Activated CD4-positive, alpha-beta memory T cell treated with anti-CD3 and anti-CD28 coated beads for 36 hours (primary cell): ENCODE results near the gene ZGPAT. TPM values are rescaled to one million over a fixed set of nuclear protein-coding genes. Genes with fewer than 3 reads are reported as not detected.
A peak's percentile ranks its signal among the peaks of the same experiment; 100 is the strongest.

ENCODE experiments used
- CTCF ChIA-PET: fragments of 350-600 bp; sonication (Branson Sonifier 250); formaldehyde crosslinking; loops from one replicate; lab custom pipeline; 2021; ENCODE audit warnings: antibody characterized with exemption, inconsistent platforms; lab: Charles Lee
- POLR2A ChIA-PET: fragments of 350-600 bp; sonication (Branson Sonifier 250); formaldehyde crosslinking; loops from one replicate; lab custom pipeline; 2021; ENCODE audit warnings: antibody characterized with exemption; lab: Charles Lee
- DNase-seq: peaks from one replicate; pipeline ENCODE4 v3.0.0-alpha.2; 2020
- H3K27ac Mint-ChIP-seq: one replicate; pipeline ENCODE4 v1.8.0; 2021; ENCODE audit warnings: mixed read lengths
- H3K27me3 Mint-ChIP-seq: one replicate; pipeline ENCODE4 v1.8.0; 2021; ENCODE audit warnings: mixed read lengths
- H3K36me3 Mint-ChIP-seq: one replicate; pipeline ENCODE4 v1.8.0; 2021; ENCODE audit warnings: mixed read lengths
- H3K4me1 Mint-ChIP-seq: one replicate; pipeline ENCODE4 v1.8.0; 2021; ENCODE audit warnings: low read depth, mixed read lengths
- H3K4me3 Mint-ChIP-seq: one replicate; pipeline ENCODE4 v1.8.0; 2021; ENCODE audit warnings: mild to moderate bottlenecking, mixed read lengths
- H3K9me3 Mint-ChIP-seq: one replicate; pipeline ENCODE4 v1.8.0; 2021; ENCODE audit warnings: mixed read lengths
- intact Hi-C: fragments of 100-400 bp; cut with micrococcal nuclease; formaldehyde crosslinking; loops from one replicate; pipeline ENCODE4 v1.15.1; 2023
- total RNA-seq, 2 experiments: library from RNA; stranded (reverse); gene quantifications; one replicate each; pipeline ENCODE4 v1.2.3, GENCODE V29; 2021

The ZGPAT gene
- total RNA-seq, 2 experiments from 2014 or later, result 28.7 to 29.9 TPM

- peaks cover 23% of the 10 kb centered on the region for H3K4me1 Mint-ChIP-seq
- no peaks in the 10 kb centered on the region for H3K9me3 Mint-ChIP-seq
- DNase-seq, result no peak
- no peaks in the 10 kb centered on the region for H3K36me3 Mint-ChIP-seq
- no peaks in the 10 kb centered on the region for H3K27me3 Mint-ChIP-seq
- intact Hi-C loops, result no loop called here
- CTCF ChIA-PET, result no interaction called here
- H3K4me3 Mint-ChIP-seq, result no peak overlapping the region
- H3K27ac Mint-ChIP-seq, result no peak overlapping the region
- POLR2A ChIA-PET, result no interaction called here
These were observed 46.2 kb downstream of the ZGPAT start for GRCh38 chr20:63754008-63754407.

- ChIA-PET POLR2A (no interaction called here), CTCF (no interaction called here)
- no peak overlapping the region for H3K27ac Mint-ChIP-seq
- intact Hi-C loops, result no loop called here
- H3K9me3 Mint-ChIP-seq, result no peaks in the 10 kb centered on the region
- H3K27me3 Mint-ChIP-seq, result no peaks in the 10 kb centered on the region
- no peak overlapping the region for H3K4me3 Mint-ChIP-seq
- peaks cover 14% of the 10 kb centered on the region for H3K4me1 Mint-ChIP-seq
- no peak for DNase-seq
- no peaks in the 10 kb centered on the region for H3K36me3 Mint-ChIP-seq
These were observed 48.3 kb downstream of the ZGPAT start for GRCh38 chr20:63755933-63756647.

- ChIA-PET CTCF (no interaction called here), POLR2A (no interaction called here)
- Mint-ChIP-seq H3K4me3 (no peak overlapping the region), H3K4me1 (peaks cover 10% of the 10 kb centered on the region), H3K9me3 (no peaks in the 10 kb centered on the region), H3K27ac (no peak overlapping the region), H3K27me3 (no peaks in the 10 kb centered on the region), H3K36me3 (no peaks in the 10 kb centered on the region)
- peak; percentile 53 for DNase-seq
- intact Hi-C loops, result no loop called here
These were observed 48.8 kb downstream of the ZGPAT start for GRCh38 chr20:63756648-63756991.

GRCh38 chr20:63758152-63758551, 50.3 kb downstream of the ZGPAT start:
- Mint-ChIP-seq H3K36me3 (no peaks in the 10 kb centered on the region), H3K4me1 (peaks cover 8% of the 10 kb centered on the region), H3K27ac (no peak overlapping the region), H3K4me3 (no peak overlapping the region), H3K9me3 (no peaks in the 10 kb centered on the region), H3K27me3 (no peaks in the 10 kb centered on the region)
- DNase-seq, result no peak
- CTCF ChIA-PET, result no interaction called here
- POLR2A ChIA-PET, result no interaction called here
- intact Hi-C loops, result no loop called here

GRCh38 chr20:63759377-63759901, 51.6 kb downstream of the ZGPAT start:
- H3K27me3 Mint-ChIP-seq, result no peaks in the 10 kb centered on the region
- H3K36me3 Mint-ChIP-seq, result no peaks in the 10 kb centered on the region
- DNase-seq, result no peak
- CTCF ChIA-PET, result interaction anchor here (0.9 to 1.3 kb wide), 2 partner anchors 27 to 222 kb away, joined by 3 to 9 read pairs; partner anchors contain the start of gene PTK6
- H3K27ac Mint-ChIP-seq, result no peak overlapping the region
- H3K4me3 Mint-ChIP-seq, result no peak overlapping the region
- intact Hi-C loops, result no loop called here
- peaks cover 8% of the 10 kb centered on the region for H3K4me1 Mint-ChIP-seq
- H3K9me3 Mint-ChIP-seq, result no peaks in the 10 kb centered on the region
- POLR2A ChIA-PET, result no interaction called here

GRCh38 chr20:63765082-63765873, 57.4 kb downstream of the ZGPAT start:
- DNase-seq, result no peak
- H3K36me3 Mint-ChIP-seq, result no peaks in the 10 kb centered on the region
- H3K4me1 Mint-ChIP-seq, result no peaks in the 10 kb centered on the region
- ChIA-PET CTCF (interaction anchor here (1.7 kb wide), 1 partner anchor 21 kb away, joined by 5 read pairs; no protein-coding TSS in a partner anchor), POLR2A (no interaction called here)
- intact Hi-C loops, result no loop called here
- no peak overlapping the region for H3K27ac Mint-ChIP-seq
- H3K9me3 Mint-ChIP-seq, result no peaks in the 10 kb centered on the region
- H3K27me3 Mint-ChIP-seq, result no peaks in the 10 kb centered on the region
- H3K4me3 Mint-ChIP-seq, result no peak overlapping the region

GRCh38 chr20:63765902-63766301, 58.1 kb downstream of the ZGPAT start:
- Mint-ChIP-seq H3K4me1 (no peaks in the 10 kb centered on the region), H3K36me3 (no peaks in the 10 kb centered on the region), H3K27me3 (no peaks in the 10 kb centered on the region), H3K9me3 (no peaks in the 10 kb centered on the region), H3K27ac (no peak overlapping the region), H3K4me3 (no peak overlapping the region)
- POLR2A ChIA-PET, result no interaction called here
- intact Hi-C loops, result no loop called here
- CTCF ChIA-PET, result interaction anchor here (1.7 kb wide), 1 partner anchor 21 kb away, joined by 5 read pairs; no protein-coding TSS in a partner anchor
- no peak for DNase-seq

- H3K27ac Mint-ChIP-seq, result no peak overlapping the region
- DNase-seq, result no peak
- H3K27me3 Mint-ChIP-seq, result no peaks in the 10 kb centered on the region
- H3K4me1 Mint-ChIP-seq, result no peaks in the 10 kb centered on the region
- H3K4me3 Mint-ChIP-seq, result no peak overlapping the region
- POLR2A ChIA-PET, result no interaction called here
- CTCF ChIA-PET, result interaction anchor here (0.8 to 1.7 kb wide), 2 partner anchors 17 to 20 kb away, joined by 3 to 5 read pairs; no protein-coding TSS in a partner anchor
- intact Hi-C loops, result no loop called here
- no peaks in the 10 kb centered on the region for H3K9me3 Mint-ChIP-seq
- H3K36me3 Mint-ChIP-seq, result no peaks in the 10 kb centered on the region
These were observed 59.0 kb downstream of the ZGPAT start for GRCh38 chr20:63766695-63767426.

- DNase-seq, result no peak
- Mint-ChIP-seq H3K4me1 (no peaks in the 10 kb centered on the region), H3K9me3 (no peaks in the 10 kb centered on the region), H3K27ac (no peak overlapping the region), H3K4me3 (no peak overlapping the region), H3K36me3 (no peaks in the 10 kb centered on the region), H3K27me3 (no peaks in the 10 kb centered on the region)
- POLR2A ChIA-PET, result no interaction called here
- intact Hi-C loops, result no loop called here
- CTCF ChIA-PET, result interaction anchor here (0.8 kb wide), 1 partner anchor 17 kb away, joined by 3 read pairs; no protein-coding TSS in a partner anchor
These were observed 59.6 kb downstream of the ZGPAT start for GRCh38 chr20:63767456-63767855.

- intact Hi-C loops, result no loop called here
- H3K9me3 Mint-ChIP-seq, result no peaks in the 10 kb centered on the region
- CTCF ChIA-PET, result interaction anchor here (0.7 kb wide), 1 partner anchor 101 kb away, joined by 3 read pairs; no protein-coding TSS in a partner anchor
- DNase-seq, result no peak
- H3K4me3 Mint-ChIP-seq, result no peak overlapping the region
- POLR2A ChIA-PET, result no interaction called here
- H3K27me3 Mint-ChIP-seq, result no peaks in the 10 kb centered on the region
- H3K36me3 Mint-ChIP-seq, result no peaks in the 10 kb centered on the region
- no peaks in the 10 kb centered on the region for H3K4me1 Mint-ChIP-seq
- H3K27ac Mint-ChIP-seq, result no peak overlapping the region
These were observed 60.0 kb downstream of the ZGPAT start for GRCh38 chr20:63767886-63768285.

GRCh38 chr20:63768591-63769515, 61.0 kb downstream of the ZGPAT start:
- no peak for DNase-seq
- H3K36me3 Mint-ChIP-seq, result no peaks in the 10 kb centered on the region
- H3K27me3 Mint-ChIP-seq, result no peaks in the 10 kb centered on the region
- no peaks in the 10 kb centered on the region for H3K4me1 Mint-ChIP-seq
- H3K27ac Mint-ChIP-seq, result no peak overlapping the region
- no peaks in the 10 kb centered on the region for H3K9me3 Mint-ChIP-seq
- CTCF ChIA-PET, result interaction anchor here (0.7 kb wide), 1 partner anchor 102 kb away, joined by 3 read pairs; no protein-coding TSS in a partner anchor
- POLR2A ChIA-PET, result no interaction called here
- no peak overlapping the region for H3K4me3 Mint-ChIP-seq
- intact Hi-C loops, result no loop called here
